HG03039 (cell line): Measurements from ENCODE around the gene RPGRIP1L.

Experiments used
- ATAC-seq: cut with Tn5 transposase; IDR thresholded peaks from one replicate; pipeline ENCODE4 v1.9.1; 2021; ENCODE audit warnings: mild to moderate bottlenecking, moderate library complexity; ENCODE audit not compliant: unreplicated experiment

The RPGRIP1L gene

GRCh38 chr16:53664724-53665345 is 38.8 kb downstream of the RPGRIP1L start:
- peak; percentile 83 for ATAC-seq

- no peak for ATAC-seq
Observed at GRCh38 chr16:53662072-53662471, 41.6 kb downstream of the RPGRIP1L start.

GRCh38 chr16:53654946-53655345 is 48.7 kb downstream of the RPGRIP1L start:
- ATAC-seq = no peak

DNA sequence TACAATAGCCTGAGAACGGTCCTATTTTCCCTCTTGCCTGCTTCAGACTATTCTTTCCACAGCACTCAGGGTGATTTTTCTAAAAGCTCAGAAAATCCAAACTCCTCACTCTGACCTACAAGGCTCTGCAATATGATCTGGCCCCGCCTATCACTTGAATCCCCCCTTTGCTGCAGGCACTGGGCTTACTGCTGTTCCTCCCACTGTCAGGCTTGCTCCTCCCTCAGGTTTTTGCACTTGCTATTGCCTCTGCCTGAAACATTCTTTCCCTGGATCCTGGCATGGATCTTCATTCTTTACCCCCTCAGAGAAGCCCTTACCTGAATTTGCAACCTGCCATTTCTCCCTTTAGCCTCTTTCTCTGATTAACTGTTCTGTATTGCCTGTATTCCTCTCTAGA is 52.3 kb downstream of the RPGRIP1L start:
- ATAC-seq = no peak

GRCh38 chr16:53646506-53646905 is 57.2 kb downstream of the RPGRIP1L start:
- ATAC-seq = no peak

GRCh38 chr16:53643474-53643873 is 60.2 kb downstream of the RPGRIP1L start:
- ATAC-seq = no peak

DNA sequence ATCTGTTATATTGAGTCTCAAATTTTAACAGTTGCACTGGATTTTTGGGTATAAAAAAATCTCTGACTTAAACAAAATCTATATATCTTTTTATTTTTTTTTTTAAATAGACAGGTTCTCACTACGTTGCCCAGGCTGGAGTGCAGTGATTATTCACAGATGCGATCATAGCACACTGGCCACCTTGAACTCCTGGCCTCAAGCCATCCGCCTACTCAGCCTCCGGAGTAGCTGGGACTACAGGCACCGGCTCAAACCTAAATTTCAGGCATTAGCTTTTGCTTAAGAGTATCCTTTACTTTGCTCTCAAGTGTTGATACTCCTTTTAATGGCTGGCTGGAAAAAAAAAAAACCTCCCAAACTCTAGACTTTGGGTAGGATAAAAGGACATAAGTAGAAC is 61.6 kb downstream of the RPGRIP1L start:
- ATAC-seq = no peak

DNA sequence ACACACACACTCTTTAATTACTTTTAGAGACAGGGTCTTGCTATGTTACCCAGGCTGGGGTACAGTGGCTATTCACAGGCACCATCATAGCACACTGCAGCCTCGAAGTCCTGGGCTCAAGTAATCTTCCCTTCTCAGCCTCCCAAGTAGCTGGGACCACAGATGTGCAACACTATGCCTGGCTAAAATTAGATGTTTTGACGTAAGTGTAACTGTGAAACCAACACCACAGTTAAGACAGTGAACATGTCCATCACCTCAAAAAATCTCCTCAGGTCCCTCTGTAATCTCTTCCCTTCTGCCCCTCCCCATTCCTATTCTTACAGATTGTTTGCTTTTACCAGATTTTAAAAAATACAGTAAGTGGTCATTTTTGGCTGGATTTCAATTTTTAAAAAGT is 66.7 kb downstream of the RPGRIP1L start:
- no peak for ATAC-seq

DNA sequence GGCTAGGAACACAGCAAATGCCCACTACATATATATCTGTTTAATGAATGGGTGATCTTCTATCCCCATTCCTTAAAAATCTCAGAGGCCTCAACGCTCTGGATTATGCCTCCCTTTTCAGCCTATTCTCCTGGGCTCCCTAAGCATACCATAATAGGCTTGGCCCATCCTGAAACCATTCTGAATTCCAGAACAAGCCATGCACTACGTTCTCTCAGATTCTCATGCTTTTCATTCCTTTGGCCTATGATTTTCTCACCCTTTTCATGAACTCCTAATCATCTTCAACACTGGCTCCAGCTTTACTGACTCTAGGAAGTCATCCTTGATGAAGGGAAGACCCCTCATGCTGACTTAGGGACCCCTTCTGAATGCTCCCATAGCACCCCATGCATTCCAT is 71.1 kb downstream of the RPGRIP1L start:
- ATAC-seq = no peak

- ATAC-seq = no peak
Observed at GRCh38 chr16:53631236-53632025, 72.2 kb downstream of the RPGRIP1L start.

GRCh38 chr16:53629607-53630312 is 73.9 kb downstream of the RPGRIP1L start:
- ATAC-seq = no peak

- no peak for ATAC-seq
Observed at GRCh38 chr16:53629151-53629550, 74.5 kb downstream of the RPGRIP1L start.

DNA sequence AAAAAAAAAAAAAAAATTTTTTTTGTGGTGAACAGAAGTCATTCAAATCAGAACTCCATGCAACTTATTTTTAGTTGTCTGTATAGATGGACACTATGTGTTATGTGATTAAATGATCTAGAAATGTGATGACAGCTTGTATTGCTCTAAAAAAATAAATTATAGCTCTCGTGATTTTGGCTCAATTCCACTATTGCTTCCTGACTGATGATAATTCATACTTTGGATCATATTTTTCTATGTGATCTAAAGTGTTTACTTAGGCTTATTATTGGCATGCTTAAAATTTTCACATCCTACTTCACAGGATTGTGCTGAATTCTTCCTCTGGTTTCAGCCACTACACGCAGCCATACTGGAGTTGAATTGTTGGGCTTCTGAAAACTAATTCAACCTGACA is 76.8 kb downstream of the RPGRIP1L start:
- no peak for ATAC-seq

DNA sequence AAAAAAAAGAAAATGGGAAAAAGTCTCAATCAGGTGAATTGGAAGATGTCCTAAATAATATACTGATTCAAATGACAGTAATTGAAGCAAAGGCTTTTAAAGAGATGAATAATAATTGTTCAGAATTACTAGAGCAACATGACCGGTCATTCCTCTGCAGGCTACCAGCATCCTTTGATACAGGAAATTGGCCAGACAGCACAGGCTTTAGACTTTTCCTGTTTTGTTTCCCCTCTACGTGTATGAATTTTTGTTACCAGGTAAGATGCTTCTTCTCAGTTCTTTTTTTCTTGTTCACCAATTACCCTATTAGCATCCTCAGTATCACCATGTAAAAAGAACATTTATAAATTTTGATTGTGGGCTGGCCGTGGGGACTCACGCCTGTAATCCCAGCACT is 77.5 kb downstream of the RPGRIP1L start:
- no peak for ATAC-seq

- no peak for ATAC-seq
Observed at GRCh38 chr16:53625221-53625620, 78.4 kb downstream of the RPGRIP1L start.

DNA sequence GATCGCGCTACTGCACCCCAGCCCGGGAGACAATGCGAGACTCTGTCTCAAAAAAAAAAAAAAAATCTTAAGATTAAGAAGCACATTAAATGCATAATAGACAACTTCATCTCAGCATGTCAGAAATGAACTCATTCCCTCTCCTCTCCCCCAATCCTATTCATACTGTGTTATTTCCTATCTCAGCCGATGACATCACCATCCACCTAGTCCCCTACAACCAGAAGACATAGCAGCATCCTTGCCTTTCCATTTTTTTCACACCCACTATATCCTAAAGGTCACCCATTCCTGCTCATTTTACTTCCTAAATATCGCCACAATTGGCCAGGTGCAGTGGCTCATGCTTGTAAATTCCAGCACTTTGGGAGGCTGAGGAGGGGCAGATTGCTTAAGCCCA is 81.3 kb downstream of the RPGRIP1L start:
- ATAC-seq = no peak

DNA sequence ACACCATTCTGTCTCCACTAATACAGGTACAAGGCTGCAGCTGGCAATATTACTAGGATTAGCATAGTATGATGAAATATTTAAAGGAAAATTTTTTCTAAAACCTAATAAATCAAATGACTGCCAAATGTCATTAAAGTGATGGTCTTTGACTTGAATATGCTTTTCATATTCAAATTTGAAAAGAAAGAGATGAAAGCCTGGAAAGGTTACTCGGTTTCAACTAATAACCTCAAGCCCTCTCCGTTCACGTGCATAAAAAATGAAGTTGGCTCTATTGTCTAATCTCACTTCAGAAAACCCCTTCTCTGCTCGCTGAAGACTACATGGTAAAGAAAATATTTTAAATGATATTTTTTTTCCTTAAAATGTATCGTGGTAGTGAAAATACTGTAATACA is 83.2 kb downstream of the RPGRIP1L start:
- no peak for ATAC-seq

- ATAC-seq = no peak
Observed at GRCh38 chr16:53619235-53619634, 84.4 kb downstream of the RPGRIP1L start.

DNA sequence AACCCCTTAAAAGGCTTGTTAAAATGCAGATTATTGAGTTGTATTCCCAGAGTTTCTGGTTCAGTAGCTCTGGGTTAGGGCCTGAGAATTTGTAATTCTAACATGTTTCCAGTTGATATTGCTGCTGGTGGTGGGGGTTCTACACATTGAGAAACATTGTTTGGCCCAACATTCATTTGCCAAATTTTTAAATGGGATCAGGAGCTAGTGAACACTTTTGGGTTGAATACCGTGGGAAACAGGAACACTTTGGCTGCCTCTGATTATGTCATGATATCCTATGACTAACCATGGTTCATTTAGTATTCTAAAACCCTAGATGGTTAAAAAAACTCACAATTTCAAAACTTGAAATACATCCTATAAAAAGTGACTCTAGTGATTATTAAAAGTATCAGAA is 89.3 kb downstream of the RPGRIP1L start:
- ATAC-seq = no peak

DNA sequence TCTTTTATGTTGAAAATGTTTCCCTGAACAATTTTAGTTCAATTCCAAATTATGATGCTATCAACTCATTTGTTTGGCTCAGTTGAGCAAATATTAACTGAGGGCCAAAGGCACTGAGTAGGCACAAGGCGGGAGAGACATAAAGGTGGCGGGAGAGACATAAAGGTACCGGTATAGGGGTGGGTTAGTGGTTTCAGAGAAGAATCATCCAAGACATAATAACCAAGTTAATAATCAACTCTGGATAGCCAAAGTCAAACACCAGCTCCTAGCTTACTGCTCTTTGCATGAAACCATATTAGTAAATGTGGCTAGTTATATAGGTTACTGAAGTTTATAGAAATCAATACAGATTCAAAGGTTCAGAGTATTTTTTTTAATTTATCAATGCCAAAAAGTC is 91.7 kb downstream of the RPGRIP1L start:
- no peak for ATAC-seq

GRCh38 chr16:53611179-53611696 is 92.4 kb downstream of the RPGRIP1L start:
- ATAC-seq = no peak

DNA sequence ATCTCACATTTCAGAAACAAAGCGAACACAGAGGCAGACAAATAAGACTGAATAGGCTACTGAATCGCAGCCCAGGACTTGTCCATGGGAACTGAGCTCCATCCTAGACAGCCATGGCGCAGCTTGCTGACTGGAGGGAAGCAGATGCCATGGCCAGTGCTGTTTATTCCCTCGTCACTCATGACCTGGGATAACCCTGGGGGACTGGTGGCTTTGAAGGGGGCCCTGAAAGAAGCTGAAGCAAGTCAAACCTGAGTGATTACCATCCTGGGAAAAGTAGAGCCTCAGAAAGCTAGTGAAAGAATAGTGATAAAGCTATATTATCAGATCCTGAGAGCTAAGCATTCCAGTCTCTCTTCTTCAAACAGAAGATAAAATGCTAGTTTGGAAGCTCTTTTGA is 94.1 kb downstream of the RPGRIP1L start:
- no peak for ATAC-seq
